GM10847 (cell line): ENCODE measurements around the gene RPS3.

Experiments used
- POLR2A ChIP-seq: IDR thresholded peaks from 2 replicates; pipeline ENCODE4 v1.6.1; 2011; ENCODE audit not compliant: insufficient read length; ENCODE audit errors: extremely low read depth

The RPS3 gene

DNA sequence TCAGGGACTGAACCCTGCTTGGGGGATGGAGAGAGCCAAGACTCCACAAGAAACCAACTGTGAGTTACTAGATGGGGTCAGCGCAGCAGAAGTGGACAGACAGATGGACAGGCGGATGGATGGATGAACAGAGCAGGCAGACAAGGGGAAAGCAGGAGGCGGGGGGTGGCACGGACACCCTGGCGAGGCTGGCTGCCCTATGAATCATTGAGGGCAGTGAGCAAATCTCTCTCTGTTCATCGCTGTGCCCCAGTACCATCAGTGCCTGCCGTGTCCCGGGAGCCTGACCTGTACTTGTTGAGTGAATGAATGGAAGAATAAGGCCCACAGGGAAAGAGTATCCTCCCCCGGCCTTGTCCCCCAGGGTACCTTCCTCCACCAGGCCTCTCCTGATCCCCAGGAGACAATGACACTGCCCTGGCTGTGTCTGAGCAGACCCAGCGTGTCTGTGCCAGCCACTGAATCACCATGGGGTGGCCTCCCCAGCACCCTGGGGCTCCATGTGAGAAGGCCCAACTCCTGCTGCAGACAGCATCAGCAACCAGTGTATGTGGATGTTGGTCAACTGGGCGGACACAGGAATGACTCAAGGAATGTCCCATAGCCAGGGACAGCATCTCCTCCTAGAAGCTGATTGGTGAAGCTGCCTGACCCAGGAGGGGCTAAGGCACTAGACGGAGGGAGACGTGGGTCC is 38.8 kb downstream of the RPS3 start:
- TF ChIP-seq POLR2A: no peak

DNA sequence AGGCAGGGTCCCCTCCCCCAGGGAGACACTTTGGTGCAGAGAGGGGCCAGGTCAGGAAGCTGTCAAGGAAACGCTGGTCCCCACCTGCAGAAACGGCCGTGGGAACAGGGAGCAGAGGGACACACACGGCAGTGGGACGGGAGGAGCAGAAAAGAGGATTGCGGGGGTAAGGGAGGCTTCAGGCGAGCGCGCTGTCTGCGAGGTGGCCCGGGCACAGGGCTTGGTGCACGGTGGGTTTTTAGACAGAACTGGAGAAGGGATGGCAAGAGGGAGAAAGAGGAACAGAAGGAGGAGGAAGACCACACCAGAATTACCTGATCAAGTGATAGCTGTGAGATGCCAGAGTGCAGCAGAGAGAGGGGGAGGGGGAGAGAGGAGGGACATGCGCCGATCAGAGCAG is 39.7 kb downstream of the RPS3 start:
- no peak for TF ChIP-seq POLR2A

DNA sequence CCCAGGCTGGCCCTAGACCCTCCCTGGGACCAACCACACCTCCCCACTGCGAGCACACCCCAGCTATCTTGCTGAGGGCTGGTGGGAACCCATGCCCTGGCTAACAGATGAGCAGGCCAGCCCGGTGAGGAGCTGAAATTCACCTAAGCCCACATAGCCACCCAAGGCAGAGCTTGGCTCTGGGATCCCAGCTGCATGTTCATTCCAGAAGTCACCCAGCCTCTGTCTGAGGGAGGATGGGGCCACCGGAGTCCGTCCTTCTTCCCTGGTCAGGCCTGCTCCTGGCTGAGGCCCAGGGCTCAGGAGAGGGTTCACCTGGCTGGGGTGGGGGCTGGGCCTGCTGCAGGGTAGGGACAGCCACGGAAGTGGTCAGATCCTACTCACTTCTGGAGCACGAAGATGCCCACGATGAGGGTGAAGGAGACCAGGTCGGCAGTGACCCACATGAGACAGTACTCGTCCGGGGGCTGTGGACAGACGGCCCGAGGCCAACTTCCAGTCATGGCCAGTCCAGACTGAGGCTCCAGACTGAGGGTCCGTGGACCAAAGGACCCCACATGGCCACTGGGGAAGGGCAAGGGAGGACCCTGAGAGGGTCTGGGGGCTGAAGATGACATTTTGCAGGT is 40.3 kb downstream of the RPS3 start:
- TF ChIP-seq POLR2A: no peak

DNA sequence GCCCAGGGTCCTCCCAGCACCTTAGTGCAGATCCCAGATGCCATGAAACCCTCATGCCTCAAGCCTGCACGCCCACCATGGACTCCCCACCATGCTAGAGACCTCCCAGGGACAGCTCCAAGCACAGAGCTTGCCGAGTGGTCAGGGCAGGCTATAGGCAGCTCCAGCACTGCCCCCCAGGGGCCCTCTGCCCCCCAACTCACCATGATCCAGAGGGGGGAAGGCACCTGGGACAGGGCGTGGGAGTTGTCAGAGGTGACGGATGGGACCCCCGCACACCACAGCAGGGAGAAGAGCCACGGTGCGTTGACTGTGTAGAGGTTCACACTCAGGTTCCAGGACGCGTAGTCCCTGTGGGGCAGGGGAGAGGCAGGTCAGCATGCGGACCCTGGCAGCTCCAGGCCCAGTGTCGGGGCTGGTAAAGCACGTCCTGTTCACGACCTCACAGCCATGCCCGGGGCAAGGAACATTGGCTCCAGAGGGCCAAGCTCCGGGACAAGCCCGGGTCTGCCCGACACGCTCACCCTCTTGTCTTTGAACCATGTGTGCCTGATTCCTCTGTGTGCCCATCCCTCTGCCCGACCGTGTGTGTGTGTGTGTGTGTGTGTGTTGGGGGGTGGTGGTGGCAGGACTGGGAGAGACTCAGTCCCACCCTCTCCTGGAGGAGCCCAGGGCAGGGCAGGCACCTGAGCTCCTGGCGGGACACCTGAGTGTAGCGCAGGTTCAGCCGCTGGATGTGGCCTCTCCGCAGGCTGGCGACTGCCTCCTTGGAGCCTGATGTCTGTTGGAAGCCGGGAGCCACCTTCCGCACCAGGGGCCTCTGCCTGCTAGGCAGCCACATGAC is 41.9 kb downstream of the RPS3 start:
- no peak for TF ChIP-seq POLR2A

DNA sequence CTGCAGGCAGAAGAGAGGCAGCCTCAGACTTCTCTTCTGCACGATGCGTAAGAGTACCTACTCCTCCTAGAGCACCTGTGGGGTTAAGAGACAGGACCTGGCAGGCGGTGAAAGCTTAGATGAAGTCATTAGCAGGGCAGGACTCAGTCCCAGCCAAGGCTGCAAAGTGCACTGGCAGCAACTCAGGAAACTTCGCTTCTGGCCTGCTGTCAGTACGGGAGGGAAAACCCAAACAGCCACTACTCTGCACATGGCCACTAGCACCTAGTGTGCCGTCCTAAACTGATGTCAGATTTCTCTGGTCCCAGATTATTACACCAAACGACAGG is 42.5 kb downstream of the RPS3 start:
- no peak for TF ChIP-seq POLR2A

DNA sequence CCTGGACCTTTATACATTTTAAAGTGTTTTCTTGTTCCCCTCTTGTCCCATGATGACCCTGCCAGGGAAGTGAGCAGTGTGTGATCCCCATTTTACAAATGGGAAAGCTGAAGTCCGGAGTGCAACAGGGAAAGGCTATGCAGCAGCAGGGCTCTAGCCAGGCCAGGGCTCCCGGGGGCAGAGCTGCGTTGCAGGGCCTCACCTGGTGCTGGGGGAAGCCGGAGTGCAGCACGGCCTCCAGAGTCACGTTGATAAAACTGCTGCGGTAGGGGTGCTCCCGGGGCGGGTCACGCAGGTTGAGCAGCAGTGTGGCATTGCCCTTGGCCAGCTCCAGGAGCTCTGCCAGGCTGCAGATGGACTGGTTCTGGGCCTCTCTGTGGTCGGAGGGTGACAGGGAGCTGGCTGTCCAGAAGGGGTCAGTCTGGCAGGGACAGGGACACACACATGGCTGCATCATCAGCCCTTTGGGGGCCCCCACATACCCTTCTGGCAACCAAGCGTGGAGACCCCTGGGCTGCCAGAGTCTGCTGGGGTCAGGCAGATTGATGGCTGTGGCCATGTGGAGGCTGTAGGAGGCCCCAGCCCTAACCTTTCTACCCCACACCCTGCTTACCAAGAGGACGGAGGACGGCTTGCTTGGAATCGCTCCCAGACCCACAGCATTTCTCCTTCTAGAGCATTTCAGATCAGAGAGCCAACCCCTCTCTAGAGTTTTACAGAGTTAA is 43.0 kb downstream of the RPS3 start:
- TF ChIP-seq POLR2A: no peak

DNA sequence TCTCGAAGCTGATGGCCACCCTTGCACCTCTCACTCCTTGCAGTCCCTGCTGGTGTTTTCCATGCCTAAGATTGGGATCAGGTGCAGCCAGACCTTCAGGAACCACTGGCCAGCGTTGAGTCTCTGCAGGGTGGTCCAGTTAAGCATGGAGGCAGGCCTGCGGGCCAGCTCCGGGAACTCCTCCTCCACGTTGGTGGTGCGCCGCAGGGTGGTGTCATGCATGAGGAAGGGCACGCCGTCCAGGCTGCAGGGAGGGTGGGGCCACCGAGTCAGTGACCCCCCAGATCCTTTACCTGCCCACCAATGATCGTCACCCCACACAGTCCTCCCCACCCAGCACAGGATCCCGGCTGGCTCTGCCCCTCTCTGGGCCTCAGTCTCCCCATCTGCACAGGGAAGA is 43.7 kb downstream of the RPS3 start:
- TF ChIP-seq POLR2A: no peak

DNA sequence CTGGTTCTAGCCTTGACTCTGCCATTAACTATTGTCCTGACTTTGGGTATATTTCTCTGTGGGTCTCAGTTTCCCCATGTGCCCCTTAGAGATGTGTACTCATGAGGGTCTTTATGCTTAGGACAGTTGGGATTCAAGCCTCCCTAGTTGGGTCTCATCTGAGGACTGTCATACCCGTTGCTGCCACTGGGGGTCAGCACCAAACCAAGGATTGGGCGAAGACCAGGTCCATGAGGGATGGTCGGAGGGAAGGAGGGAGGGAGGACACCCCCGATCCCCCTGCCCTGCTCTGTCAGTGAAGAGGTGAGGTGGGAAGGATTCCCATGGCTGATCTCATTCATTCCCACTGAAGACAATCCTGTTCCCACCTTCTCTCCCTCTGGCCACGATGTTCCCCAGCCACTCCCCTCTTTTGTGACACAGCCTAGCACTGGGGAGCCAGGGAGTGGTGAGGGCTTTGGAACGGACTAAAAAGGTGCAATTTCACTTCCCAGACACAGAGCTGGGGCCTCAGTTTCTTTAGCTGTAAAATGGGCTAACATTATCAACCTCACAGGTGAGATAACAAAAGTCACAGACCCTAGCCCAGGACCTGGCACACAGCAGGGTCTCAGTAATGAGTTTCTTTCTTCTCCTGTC is 46.1 kb downstream of the RPS3 start:
- TF ChIP-seq POLR2A: no peak

DNA sequence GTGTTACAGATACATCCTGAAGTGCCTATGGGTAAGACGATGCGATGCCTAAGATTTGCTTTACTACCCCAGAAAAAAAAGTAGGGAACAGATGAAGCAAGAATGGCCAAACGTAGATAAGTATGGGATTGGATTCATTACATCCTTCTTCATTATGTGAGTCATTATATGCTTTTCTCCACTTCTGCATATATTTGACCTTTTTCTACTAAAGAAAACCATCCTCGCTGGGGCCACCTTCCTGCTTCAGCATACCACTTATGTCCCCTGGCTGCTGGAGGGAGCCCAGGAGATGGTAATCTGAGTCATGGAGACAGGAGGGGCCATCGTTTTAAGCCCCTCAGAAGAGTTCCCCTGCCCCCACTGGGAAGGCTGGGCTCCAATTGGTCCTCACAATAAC is 48.1 kb downstream of the RPS3 start:
- TF ChIP-seq POLR2A: no peak

DNA sequence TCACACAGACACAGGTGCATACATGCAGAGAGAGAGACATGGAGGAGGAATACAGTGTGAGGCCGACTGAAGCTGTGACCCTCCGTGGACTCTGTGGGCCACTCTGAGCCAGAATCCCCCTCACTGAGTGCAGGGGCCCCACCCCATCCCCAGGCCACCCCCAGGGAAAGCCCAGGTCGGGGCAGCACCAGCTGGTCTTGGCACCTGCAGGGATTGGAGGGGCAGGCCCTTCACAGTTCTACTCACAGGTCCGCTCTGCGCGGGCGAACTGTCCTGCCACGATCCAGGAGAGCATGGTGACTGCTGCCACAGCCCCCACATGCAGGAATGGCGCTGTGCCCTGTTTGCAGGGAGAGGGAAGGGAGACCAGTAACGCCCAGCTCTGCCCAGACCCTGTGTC is 50.0 kb downstream of the RPS3 start:
- no peak for TF ChIP-seq POLR2A

DNA sequence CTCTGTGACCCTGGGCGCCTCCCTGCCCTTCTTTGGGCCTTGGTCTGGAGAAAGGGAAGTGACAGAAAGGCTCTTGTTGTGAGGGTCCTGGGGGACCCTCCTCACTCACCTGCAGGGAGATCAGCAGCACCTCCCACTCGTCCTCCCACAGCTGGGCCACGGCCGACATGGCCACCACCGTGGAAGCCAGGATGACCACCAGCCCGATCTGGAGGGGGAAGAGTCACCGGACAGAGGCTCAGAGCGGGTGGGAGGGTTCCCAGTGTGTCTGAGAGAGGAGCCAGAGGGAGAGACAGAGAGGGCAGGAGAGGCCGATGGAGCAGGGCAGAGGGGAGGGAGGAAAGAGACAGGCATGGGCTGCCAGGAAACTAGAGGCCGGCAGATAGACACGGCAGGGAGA is 50.5 kb downstream of the RPS3 start:
- no peak for TF ChIP-seq POLR2A

DNA sequence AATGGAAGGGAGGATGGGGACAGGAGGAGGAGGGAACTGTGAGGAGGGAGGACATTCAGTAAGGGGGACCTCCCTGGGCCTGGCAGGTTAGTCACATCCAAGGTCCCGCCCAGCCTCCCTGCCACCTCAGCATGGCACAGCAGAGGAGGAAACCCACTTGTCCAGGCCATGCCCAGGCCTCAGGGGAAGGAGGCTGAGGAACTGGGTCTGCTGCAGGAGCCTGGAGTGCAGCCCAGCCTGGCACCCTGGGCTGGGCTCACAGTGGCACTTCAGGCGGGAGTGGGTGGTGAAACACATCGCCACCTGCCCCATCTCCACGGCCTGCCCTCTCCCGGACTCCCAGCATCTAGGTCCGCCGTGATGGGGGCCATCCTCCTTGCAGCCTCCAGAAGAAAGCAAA is 50.9 kb downstream of the RPS3 start:
- no peak for TF ChIP-seq POLR2A

DNA sequence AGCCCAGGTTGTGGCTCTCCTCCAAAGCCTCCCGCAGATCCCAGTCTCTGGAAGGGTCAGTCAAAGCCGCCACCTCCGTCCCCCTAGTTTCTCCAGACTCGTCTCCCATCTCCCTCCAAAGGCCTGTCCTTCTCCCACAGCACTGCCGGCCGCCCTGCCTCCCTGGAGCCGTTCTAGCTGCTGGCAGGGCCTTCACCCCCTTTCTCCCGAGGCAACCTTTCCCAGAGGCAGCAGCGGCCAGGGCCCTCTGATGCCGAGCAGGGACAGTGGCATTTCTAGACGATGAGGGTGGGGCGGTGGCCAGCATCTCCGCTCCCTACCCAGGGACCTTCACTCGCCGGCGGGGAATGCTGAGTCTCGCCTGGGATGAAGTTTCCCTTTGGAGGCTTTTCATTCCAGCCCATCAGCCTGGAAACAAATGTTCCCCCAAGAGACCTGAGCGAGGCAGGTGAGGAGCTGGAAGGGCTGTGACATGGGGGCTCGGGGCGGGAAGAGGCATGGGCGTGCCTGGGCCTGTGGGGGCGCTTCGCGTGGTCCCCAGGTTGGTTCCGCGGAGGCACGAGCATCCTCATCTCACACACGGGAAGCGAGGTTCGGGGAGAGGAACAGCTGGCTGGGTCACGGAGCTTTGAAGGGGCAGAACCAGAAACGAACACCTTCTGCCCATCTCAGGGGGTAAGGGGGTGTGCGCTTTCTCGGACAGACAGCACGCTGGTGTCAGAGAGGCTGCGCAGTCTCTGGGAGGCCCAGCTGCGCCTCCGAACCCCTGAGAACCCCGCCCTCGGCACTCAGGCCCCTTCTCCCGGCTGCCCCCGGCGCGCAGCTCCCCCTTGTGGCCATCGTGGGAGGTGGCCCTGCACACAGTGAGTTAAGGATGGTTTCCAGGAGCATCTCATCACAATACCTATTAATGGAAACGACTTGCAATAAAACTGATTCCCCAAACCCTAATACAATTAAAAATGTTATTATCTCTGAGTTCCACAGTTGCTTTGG is 51.8 kb downstream of the RPS3 start:
- no peak for TF ChIP-seq POLR2A
